GM18907 (cell line): ENCODE data around the gene TRIM28.
A peak's percentile ranks its signal among the peaks of the same experiment; 100 is the strongest.
"Not testable (repeated sequence)": the region's sequence is repeated elsewhere in the genome, so short reads cannot be mapped to it uniquely, and the experiment has no call there.

Experiments used
- ATAC-seq: cut with Tn5 transposase; IDR thresholded peaks from one replicate; pipeline ENCODE4 v1.9.1; 2021; ENCODE audit warnings: mild to moderate bottlenecking, moderate library complexity; ENCODE audit not compliant: unreplicated experiment

Gene TRIM28

DNA sequence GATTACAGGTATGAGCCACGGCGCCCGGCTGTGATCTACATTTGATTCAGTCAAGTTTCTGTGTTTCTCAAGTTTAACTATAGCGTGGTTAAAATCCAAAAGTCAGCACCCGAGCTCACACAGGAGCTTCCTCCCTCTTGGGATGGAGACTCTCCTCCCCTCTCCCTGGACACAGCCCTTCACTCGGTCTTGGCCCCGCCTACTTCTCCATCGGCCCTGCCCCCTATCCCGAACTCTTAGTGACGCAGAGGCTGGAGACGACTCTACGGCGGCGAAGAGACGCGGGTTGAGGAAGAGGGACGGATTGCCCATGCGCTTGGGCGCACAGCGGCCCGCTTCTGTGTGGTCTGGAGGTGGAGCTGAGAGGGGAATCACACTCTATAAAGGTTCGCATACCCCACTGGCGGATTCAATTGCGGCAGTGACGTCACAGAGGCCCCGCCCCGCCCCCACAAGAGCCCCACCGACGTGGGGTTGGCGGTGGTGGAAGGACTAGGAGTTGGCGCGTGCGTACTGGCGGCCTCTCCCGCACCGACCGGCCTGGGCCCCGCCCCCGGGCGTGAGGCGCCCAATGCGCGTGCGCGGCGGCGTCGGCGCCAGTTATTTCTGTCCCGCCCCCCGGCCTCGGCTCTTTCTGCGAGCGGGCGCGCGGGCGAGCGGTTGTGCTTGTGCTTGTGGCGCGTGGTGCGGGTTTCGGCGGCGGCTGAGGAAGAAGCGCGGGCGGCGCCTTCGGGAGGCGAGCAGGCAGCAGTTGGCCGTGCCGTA lies at the start of gene TRIM28:
Gene TRIM28, plus strand, starts transcription at position 239 of the 765 bp plus-strand sequence. CDS start 694 bp downstream, outside the sequence.
- ATAC-seq = peak; percentile 79

GRCh38 chr19:58497634-58498170 lies 46.2 kb upstream of the TRIM28 start:
- no peak for ATAC-seq

DNA sequence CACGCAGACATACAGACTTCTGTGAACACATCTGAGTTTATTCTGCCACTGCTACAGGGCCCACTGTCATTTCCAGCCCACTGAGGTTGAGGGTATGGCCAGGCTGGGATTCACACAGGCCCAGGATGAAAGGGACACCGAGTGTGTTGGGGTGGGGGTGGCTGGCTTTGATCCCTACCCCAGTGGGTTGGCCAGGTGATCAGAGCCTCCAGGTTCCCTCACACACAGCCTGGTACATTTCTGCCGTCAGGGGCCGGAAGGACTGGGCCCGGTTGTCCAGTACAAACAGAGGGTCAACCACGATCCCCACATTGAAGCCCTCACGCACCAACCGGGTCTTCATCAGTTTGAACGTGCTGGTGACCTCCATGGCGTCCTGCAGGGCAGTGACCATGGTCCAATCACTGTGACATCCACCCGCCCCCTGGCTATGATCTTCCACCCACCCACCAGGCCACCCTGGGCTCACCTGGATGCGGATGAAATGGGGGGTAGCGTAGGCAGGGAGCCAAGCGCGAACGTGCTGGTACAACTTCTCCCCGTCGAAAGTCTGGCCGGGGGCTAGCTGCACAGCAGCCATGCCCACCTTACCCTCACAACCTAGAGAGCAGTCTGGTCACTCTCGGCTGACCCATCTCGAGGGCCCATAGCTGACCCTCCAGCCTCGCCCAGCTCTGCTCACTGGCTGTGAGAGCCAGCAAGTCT lies 45.4 kb upstream of the TRIM28 start:
- peak; percentile 12 for ATAC-seq

GRCh38 chr19:58499021-58499927 lies 44.6 kb upstream of the TRIM28 start:
- peak; percentile 90 for ATAC-seq

DNA sequence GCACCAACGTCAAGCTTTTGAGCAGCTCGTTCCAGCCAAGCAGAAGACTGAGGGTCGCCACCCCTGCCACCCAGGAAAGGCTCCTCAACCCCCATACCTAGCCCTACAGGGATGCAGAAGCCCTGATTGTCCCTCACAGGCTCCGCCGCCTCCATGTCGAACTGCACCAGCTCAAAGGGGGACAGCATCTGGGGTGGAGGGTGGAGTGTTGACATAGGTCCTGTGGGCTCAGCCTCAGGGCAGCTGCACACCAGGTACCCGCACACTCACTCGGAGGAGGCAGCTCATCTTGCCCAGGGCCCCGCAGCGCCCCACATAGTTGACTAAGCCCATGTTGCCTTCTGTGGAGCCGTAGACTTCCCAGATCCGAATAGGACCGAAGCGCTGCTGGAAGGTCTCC lies 43.6 kb upstream of the TRIM28 start:
- no peak for ATAC-seq

DNA sequence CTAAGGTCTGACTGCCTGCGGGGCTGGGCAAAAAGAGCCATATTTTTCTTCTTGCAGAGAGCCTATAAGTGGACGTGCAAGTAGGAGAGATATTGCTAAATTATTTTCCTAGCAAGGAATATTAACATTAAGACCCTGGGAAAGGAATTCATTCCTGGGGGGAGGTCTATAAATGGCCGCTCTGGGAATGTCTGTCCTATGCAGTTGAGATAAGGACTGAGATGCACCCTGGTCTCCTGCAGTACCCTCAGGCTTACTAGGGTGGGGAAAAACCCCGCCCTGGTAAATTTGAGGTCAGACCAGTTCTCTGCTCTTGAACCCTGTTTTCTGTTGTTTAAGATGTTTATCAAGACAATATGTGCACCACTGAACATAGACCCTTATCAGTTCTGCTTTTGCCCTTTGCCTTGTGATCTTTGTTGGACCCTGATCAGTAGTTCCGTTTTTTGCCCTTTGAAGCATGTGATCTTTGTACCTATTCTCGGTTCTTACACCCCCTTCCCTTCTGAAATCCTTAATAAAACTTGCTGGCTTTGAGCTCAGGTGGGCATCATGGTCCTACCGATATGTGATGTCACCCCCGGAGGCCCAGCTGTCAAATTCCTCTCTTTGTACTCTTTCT lies 36.2 kb upstream of the TRIM28 start:
- not testable (repeated sequence) for ATAC-seq

GRCh38 chr19:58509731-58510083 lies 34.2 kb upstream of the TRIM28 start:
- ATAC-seq = no peak

- no peak for ATAC-seq
These were observed 33.6 kb upstream of the TRIM28 start for GRCh38 chr19:58510084-58510862.

GRCh38 chr19:58511353-58512208 lies 32.3 kb upstream of the TRIM28 start, which contains the start of gene SLC27A5:
TSS of gene SLC27A5 (minus strand) at chr19:58511992. CDS start at chr19:58511955, 37 bp downstream.
- no peak for ATAC-seq

GRCh38 chr19:58513213-58513693 lies 30.6 kb upstream of the TRIM28 start:
- ATAC-seq = no peak

- ATAC-seq = peak; percentile 63
These were observed 29.9 kb upstream of the TRIM28 start for GRCh38 chr19:58513694-58514563.

DNA sequence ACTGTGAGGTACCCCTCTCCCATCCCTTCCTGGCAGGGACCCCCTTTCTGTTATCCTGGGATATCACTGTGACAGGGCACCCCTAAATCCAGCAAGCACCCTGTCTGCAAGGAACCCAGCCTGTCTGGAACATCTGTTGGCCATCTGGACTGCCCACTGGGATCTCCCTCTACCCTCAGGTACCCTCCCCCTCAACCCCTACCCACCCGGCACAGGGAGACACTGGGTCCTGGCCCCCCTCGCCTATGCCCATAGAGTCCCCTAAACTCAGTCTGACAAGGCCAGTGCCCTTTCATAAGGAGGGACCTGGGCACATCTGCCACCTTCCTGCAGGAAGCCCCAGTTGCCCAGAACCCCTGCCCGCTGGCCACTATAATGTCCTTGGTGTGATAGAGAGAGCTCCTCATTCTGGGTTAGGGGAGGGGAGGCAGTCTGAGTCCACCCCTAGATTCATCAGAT lies 29.3 kb upstream of the TRIM28 start:
- no peak for ATAC-seq

- no peak for ATAC-seq
These were observed 28.6 kb upstream of the TRIM28 start for GRCh38 chr19:58515259-58515658.

DNA sequence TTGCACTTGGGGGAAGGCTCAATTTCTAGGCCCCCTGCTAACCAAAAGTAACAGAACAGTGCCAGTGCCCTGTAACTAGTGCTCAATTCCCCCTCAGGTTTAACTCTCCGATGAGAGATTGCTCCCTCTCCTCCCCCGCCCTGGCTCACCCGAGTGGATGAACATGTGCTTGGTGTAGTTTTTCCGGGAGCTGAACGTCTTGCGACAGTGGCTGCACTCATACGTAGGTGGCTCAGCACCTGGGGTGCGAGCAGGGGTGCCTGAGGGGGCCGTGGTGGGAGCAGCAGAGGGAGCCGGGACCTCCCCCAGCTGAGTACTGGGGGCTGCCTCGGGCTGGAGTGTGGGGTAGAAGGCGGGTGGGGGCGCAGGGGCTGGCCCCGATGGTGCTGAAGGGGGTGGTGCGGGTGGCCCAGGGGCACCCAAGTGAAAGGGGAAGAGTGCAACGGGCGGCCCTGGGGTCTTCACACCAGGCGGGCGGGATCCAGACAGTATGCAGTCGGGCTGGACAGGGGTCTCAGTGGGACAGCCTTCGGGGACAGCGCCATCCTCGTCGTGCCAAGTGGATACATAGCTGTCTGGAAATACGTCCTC lies 27.5 kb upstream of the TRIM28 start:
- no peak for ATAC-seq

DNA sequence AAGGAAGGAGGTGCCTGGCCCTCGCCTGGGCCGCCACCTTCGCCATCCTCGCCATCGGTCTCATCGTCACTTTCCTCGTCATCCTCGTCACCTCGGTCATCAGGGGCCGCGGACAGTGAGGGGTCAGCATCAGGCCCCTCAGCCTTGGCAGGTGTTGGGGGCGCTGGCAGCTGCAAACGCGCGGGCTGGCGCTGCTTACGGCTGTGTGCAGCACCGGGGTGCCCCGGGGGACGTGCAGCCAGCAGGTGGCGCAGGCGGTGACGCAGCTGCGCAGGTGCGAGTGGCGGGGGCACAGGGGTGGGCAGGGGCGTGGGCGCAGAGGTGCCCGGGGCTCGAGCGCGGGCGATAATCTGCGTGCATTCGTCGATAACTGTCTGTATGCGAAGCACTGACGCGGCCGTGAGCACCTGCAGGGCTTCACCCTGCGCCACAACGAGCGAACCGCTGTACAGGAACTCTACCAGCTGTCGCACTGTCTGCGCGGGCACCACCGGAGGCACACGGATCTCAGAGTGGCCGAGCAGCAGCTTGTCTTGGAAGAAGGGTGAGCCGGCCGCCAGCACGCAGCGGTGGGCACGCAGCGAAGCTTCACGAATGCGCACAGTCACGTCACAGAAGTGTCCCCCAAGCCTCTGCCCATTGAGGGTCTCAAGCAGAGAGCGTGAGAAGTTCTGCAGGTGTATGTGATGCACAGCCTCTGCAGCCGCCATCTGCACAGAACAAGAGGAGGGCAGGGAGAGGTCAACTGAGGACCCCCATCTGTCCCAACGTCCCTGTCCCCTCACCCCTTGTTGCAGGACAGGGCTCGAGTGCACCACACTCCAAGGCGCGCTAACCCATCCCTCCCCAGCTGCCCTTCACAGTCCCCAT lies 26.7 kb upstream of the TRIM28 start:
- ATAC-seq = no peak
